IPS-18a (cell line): ENCODE measurements around the gene RMDN2.

ENCODE experiments used
- H3K27ac ChIP-seq: one replicate; pipeline ENCODE4 v1.5.1; 2013; ENCODE audit warnings: low read length
- H3K27me3 ChIP-seq: one replicate; pipeline ENCODE4 v1.6.1; 2013; ENCODE audit warnings: mild to moderate bottlenecking, low read length; ENCODE audit not compliant: control insufficient read depth, insufficient read depth
- H3K36me3 ChIP-seq: one replicate; pipeline ENCODE4 v1.6.1; 2013; ENCODE audit warnings: low read depth, low read length; ENCODE audit not compliant: control insufficient read depth
- H3K4me1 ChIP-seq: one replicate; pipeline ENCODE4 v1.6.1; 2013; ENCODE audit warnings: low read depth, low read length; ENCODE audit not compliant: control insufficient read depth
- H3K4me3 ChIP-seq: one replicate; pipeline ENCODE4 v1.5.1; 2013; ENCODE audit warnings: low read length
- H3K9ac ChIP-seq: one replicate; pipeline ENCODE4 v1.6.1; 2013; ENCODE audit warnings: mild to moderate bottlenecking, low read length, moderate library complexity
- H3K9me3 ChIP-seq: one replicate; pipeline ENCODE4 v1.6.1; 2013; ENCODE audit warnings: low read depth, low read length; ENCODE audit not compliant: control insufficient read depth

The RMDN2 gene

DNA sequence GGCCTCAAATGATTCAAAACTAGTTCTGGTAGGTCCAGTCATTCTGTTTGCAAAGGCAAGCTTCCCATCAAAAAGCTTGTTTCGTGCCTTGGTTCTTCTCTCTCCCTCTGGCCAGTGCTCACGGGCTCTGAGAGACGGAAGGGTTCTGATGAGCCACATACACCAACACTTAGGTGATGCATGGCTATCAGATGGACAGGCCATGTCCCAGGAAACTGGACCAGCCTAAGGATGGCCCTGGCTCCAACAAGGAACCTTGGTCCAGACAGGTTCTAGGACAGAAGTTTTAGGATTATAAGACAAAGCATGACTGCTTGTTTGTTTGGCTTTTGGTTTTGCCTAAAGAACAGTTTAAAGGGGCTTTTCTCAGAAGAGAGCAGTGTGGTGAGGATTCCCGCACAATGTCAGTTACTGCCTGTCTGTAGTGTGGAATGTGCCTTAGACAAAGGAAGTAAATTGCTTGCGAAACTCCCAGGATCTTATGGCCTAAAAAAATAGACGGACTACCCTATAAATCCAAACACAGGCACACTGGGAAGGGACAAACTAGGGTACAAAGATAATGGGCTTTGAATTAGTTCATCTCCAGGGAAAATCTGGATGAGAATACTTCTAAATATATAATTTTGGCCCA is 140.5 kb downstream of the RMDN2 start:
- Histone ChIP-seq H3K9ac (no peak overlapping the region), H3K36me3 (no peaks in the 10 kb centered on the region), H3K9me3 (no peaks in the 10 kb centered on the region), H3K4me3 (no peak overlapping the region), H3K27me3 (no peaks in the 10 kb centered on the region), H3K4me1 (no peaks in the 10 kb centered on the region), H3K27ac (no peak overlapping the region)

DNA sequence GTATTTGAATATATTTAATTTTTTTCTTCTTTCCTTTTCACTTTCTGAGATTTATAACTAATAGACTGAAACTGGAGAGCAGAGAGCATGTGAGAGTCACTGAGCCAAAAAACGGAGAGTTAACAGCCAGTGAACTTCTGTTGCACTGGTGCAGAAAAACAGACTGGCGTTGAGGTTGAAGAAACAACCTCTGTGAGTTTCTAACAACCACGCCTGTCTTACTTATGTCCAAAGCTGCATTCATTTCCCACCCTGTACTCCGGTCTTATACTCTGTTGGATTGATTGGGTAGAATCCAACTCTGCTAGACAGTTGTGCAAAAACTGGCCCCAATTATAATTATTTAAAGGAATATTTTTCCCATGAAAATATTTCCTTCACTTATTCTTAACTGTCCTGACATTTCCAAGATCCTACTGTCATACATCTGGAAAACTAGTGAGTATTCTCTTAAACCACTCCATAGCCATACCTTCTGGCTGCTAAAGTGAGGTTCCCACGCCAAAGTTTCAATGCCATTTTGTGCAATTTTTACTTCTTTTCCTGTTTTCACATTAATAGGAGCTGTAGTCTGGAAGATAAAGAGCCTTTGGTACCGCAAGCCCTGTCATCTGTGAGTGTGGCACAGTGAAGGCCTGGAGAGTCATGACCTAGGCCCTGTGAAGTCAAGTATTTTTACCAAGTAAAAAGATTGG is 141.5 kb downstream of the RMDN2 start:
- no peaks in the 10 kb centered on the region for H3K36me3 ChIP-seq
- no peaks in the 10 kb centered on the region for H3K4me1 ChIP-seq
- H3K9ac ChIP-seq, result no peak overlapping the region
- no peaks in the 10 kb centered on the region for H3K9me3 ChIP-seq
- no peak overlapping the region for H3K27ac ChIP-seq
- H3K4me3 ChIP-seq, result no peak overlapping the region
- peaks cover 5% of the 10 kb centered on the region for H3K27me3 ChIP-seq
